Adipocyte (in vitro differentiated cells): ENCODE data around the gene EPB41L2.

Experiments
- DNase-seq: peaks from one replicate; pipeline ENCODE4 v3.0.0-alpha.2; 2015; ENCODE audit warnings: low read depth
- H3K27me3 ChIP-seq: replicated peaks from 2 replicates; pipeline ENCODE4 v1.7.0; 2013; ENCODE audit warnings: mild to moderate bottlenecking, low read length, moderate library complexity; ENCODE audit not compliant: control insufficient read depth, insufficient read depth
- H3K36me3 ChIP-seq: 2 replicates; pipeline ENCODE4 v1.7.0; 2013; ENCODE audit warnings: low read length, mild to moderate bottlenecking, moderate library complexity; ENCODE audit not compliant: control insufficient read depth, insufficient read depth, severe bottlenecking
- H3K4me1 ChIP-seq: 2 replicates; pipeline ENCODE4 v1.7.0; 2013; ENCODE audit warnings: mild to moderate bottlenecking, low read length, moderate library complexity; ENCODE audit not compliant: control insufficient read depth, insufficient read depth
- H3K4me3 ChIP-seq: 2 replicates; pipeline ENCODE4 v1.7.0; 2013; ENCODE audit warnings: mild to moderate bottlenecking, low read length, moderate library complexity
- H3K9ac ChIP-seq: 2 replicates; pipeline ENCODE4 v1.7.0; 2013; ENCODE audit warnings: mild to moderate bottlenecking, low read length, moderate library complexity
- H3K9me3 ChIP-seq: 2 replicates; pipeline ENCODE4 v1.7.0; 2013; ENCODE audit warnings: mild to moderate bottlenecking, low read length, moderate library complexity; ENCODE audit not compliant: control insufficient read depth

The EPB41L2 gene

GRCh38 chr6:130796313-130796905 is 266.6 kb downstream of the EPB41L2 start:
- peaks cover 8% of the 10 kb centered on the region for H3K27me3 ChIP-seq
- no peaks in the 10 kb centered on the region for H3K36me3 ChIP-seq
- DNase-seq = peak; percentile 43
- peaks cover 12% of the 10 kb centered on the region for H3K9me3 ChIP-seq
- no peak overlapping the region for H3K4me3 ChIP-seq
- peaks cover 4% of the 10 kb centered on the region for H3K4me1 ChIP-seq
- no peak overlapping the region for H3K9ac ChIP-seq

- H3K4me3 ChIP-seq = no peak overlapping the region
- DNase-seq = no peak
- H3K27me3 ChIP-seq = peaks cover 8% of the 10 kb centered on the region
- H3K4me1 ChIP-seq = peaks cover 4% of the 10 kb centered on the region
- no peak overlapping the region for H3K9ac ChIP-seq
- no peaks in the 10 kb centered on the region for H3K36me3 ChIP-seq
- peaks cover 5% of the 10 kb centered on the region for H3K9me3 ChIP-seq
Observed at GRCh38 chr6:130794738-130795137, 268.3 kb downstream of the EPB41L2 start.

- Histone ChIP-seq H3K4me3 (no peak overlapping the region), H3K4me1 (peaks cover 4% of the 10 kb centered on the region), H3K27me3 (peaks cover 8% of the 10 kb centered on the region), H3K9ac (no peak overlapping the region), H3K9me3 (peaks cover 3% of the 10 kb centered on the region), H3K36me3 (no peaks in the 10 kb centered on the region)
- no peak for DNase-seq
Observed at GRCh38 chr6:130794010-130794697, 268.9 kb downstream of the EPB41L2 start.
